H1 (cell line): Measurements from ENCODE around the gene IQGAP1.

Experiments
- CHD1 ChIP-seq: IDR thresholded peaks from 2 replicates; pipeline ENCODE4 v1.6.1; 2012; ENCODE audit warnings: low read depth, low read length, improper control_type of control experiment
- CTCF ChIP-seq, 3 experiments: IDR thresholded peaks; 1 replicate in 2 of 3; 2 replicates in 1 of 3; pipeline versions ENCODE4 v1.5.1 to v1.6.1; 2011; ENCODE audit warnings: low read length in 3 of 3, mild to moderate bottlenecking in 3 of 3, inconsistent platforms in 2 of 3, low read depth in 1 of 3, moderate library complexity in 1 of 3; ENCODE audit not compliant: insufficient read depth in 1 of 3; ENCODE audit errors: control extremely low read depth in 1 of 3
- E2F6 ChIP-seq: IDR thresholded peaks from 2 replicates; pipeline ENCODE4 v1.6.1; 2012; ENCODE audit warnings: inconsistent platforms
- EZH2 ChIP-seq: fragments of 200-600 bp; sonication (generic); IDR thresholded peaks from 2 replicates; pipeline ENCODE4 v1.7.1; 2012; ENCODE audit warnings: low read depth, mild to moderate bottlenecking, moderate library complexity, low read length, inconsistent platforms; ENCODE audit not compliant: severe bottlenecking
- HDAC6 ChIP-seq: IDR thresholded peaks from one replicate; pipeline ENCODE4 v1.7.1; 2012; ENCODE audit warnings: low read depth, mild to moderate bottlenecking, inconsistent platforms, low read length, moderate library complexity
- MAX ChIP-seq: IDR thresholded peaks from 2 replicates; pipeline ENCODE4 v1.6.1; 2012; ENCODE audit warnings: inconsistent platforms
- POLR2A ChIP-seq, 2 experiments: IDR thresholded peaks; 1 replicate in 1 of 2; 2 replicates in 1 of 2; pipeline ENCODE4 v1.6.1; 2011; ENCODE audit warnings: low read depth in 2 of 2, low read length in 2 of 2, mild to moderate bottlenecking in 2 of 2; ENCODE audit errors: control extremely low read depth in 1 of 2
- POLR2AphosphoS5 ChIP-seq: IDR thresholded peaks from 2 replicates; pipeline ENCODE4 v1.6.1; 2011; ENCODE audit warnings: low read depth, low read length
- RXRA ChIP-seq: IDR thresholded peaks from 2 replicates; pipeline ENCODE4 v1.6.1; 2011; ENCODE audit warnings: low read depth, mild to moderate bottlenecking, low read length, moderate library complexity; ENCODE audit not compliant: insufficient read depth
- YY1 ChIP-seq: IDR thresholded peaks from 2 replicates; pipeline ENCODE4 v1.6.1; 2011; ENCODE audit warnings: low read depth, mild to moderate bottlenecking, low read length

GRCh38 chr15:90367576-90367975, 20.5 kb upstream of the IQGAP1 start:
- TF ChIP-seq YY1 (no peak), E2F6 (no peak), POLR2A (IDR thresholded peaks at IDR 0.05; ENCODE audit: control extremely low read depth in 1 of 2, low read depth in 2 of 2, low read length in 2 of 2) (no peak), MAX (no peak), CHD1 (no peak), HDAC6 (no peak), CTCF (IDR thresholded peaks at IDR 0.05; ENCODE audit: control extremely low read depth in 1 of 3, insufficient read depth in 1 of 3, low read depth in 1 of 3, low read length in 3 of 3) (no peak), RXRA (no peak), EZH2 (no peak), POLR2AphosphoS5 (no peak)
